Endometrium (tissue), 2 donors: ENCODE measurements around the gene PAQR6.
A peak's percentile ranks its signal among the peaks of the same experiment; 100 is the strongest.

Experiments used
- FAIRE-seq: peaks from 2 replicates; lab custom pipeline; 2012; peaks lifted over from hg19 to GRCh38; lab: Jason Lieb, UNC
- donor health status: control.
- donor health status: control.

PAQR6 gene, protein sequence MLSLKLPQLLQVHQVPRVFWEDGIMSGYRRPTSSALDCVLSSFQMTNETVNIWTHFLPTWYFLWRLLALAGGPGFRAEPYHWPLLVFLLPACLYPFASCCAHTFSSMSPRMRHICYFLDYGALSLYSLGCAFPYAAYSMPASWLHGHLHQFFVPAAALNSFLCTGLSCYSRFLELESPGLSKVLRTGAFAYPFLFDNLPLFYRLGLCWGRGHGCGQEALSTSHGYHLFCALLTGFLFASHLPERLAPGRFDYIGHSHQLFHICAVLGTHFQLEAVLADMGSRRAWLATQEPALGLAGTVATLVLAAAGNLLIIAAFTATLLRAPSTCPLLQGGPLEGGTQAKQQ

DNA sequence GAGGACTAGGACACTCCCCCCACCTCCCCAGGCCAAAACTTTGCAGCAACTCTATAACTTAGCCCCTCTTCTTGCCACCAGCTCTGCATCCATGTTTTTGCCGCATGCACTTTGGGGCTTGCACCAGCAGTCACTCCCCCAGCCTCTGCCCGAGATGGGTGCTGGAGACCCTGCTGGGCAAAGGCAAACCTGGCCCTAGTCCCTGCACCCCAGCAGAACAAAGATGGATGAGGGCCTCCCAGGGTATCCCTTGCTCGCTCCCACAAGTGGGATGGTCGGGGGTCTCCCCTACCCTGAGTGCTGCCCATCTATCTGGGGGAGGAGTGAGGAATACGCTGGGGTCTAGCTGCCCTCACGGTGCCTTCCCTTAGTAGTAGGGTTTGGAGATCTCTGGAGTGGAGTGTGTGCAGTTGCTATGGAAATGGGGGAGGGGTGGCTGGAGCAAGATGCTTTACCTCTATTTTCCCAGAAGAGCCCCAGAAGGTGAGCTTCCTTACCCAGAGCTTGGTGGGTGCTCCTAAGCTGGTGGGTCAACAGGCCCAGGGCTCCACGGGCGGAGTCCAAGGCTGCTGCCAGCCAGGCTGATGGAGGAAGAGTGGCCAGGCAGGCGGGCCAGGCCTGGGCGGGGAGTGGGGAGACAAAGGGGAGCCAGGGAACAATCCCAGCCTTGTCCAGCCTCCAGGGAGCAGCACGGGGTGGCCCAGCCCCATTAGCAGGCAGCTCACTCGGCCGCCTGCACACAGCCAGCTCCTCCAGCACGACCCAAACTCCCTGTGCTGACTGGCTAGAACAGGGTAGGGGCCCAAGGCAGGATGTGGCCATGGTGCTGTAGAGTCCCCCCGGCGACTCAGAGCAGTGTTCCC lies at the start of gene PAQR6:
Gene PAQR6, minus strand, starts transcription at position 597 of the 863 bp plus-strand sequence. CDS start 1,325 bp downstream, outside the sequence.
- FAIRE-seq, result no peak

DNA sequence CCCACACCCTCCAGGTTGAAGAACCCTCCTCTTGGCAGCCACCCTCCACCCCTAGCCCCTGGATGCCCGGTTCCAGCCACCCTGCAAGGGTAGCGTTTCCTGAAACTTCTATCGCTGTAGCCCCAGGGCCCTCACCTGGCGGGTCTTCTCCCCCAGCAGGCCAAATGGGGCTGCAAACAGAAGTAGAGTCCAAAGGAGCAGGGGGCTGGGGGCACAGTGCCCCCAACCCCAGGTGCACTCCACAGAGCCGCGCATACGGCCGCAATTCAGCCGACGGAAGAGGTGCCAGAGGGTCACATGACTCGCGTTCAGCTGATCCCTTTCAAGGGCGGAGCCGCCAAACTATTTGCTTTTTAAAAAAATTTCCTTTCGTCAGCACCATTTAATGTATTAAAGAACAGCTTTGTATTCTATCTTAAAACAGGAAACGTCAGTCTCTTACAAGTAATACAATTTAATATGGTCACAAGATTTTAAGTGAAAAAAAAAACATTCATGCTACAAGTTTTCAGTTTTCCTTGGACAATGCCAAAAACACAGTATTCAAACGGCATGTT lies 47.6 kb upstream of the PAQR6 start, which contains the start of gene GLMP:
Gene GLMP, minus strand, starts transcription at position 289 of the 557 bp plus-strand sequence. Its CDS starts 34 bp downstream, at position 255.
- peak; percentile 66 for FAIRE-seq

DNA sequence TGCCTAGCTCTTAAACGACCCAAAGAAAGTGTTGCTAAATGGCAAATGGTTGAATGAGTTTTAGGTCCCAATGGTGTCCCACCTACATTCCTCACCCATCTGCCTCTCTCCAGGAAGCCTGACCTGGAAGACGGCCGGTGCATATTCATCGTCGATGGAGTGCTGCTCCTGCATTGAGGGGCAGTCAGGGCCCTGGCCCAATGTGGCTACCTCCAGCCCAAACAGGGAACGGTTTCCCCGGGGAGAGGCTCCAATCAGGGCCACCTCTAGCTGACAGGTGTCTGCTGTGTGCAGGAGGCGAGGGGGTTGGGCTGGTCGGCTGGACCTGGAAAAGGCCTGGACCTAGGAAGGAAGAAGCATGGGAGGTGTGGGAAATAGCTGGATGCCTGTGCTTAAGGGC lies 46.0 kb upstream of the PAQR6 start:
- no peak for FAIRE-seq

DNA sequence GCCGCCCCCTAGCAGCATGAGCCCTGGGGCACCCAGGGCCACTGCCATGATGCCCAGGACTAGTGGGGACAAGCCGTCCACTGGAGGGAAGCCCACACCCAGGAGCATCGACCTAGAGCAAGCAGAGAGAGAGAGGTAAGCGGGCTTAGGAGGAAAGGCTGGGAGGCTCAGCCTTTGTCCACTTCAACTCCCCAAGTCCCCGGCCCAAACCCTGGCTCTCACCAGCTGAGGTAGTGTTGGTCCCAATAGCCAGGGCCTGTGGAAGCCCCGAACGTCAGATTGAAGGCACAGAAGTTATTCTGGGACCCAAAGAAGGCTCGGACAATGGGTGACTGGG lies 45.2 kb upstream of the PAQR6 start:
- no peak for FAIRE-seq

DNA sequence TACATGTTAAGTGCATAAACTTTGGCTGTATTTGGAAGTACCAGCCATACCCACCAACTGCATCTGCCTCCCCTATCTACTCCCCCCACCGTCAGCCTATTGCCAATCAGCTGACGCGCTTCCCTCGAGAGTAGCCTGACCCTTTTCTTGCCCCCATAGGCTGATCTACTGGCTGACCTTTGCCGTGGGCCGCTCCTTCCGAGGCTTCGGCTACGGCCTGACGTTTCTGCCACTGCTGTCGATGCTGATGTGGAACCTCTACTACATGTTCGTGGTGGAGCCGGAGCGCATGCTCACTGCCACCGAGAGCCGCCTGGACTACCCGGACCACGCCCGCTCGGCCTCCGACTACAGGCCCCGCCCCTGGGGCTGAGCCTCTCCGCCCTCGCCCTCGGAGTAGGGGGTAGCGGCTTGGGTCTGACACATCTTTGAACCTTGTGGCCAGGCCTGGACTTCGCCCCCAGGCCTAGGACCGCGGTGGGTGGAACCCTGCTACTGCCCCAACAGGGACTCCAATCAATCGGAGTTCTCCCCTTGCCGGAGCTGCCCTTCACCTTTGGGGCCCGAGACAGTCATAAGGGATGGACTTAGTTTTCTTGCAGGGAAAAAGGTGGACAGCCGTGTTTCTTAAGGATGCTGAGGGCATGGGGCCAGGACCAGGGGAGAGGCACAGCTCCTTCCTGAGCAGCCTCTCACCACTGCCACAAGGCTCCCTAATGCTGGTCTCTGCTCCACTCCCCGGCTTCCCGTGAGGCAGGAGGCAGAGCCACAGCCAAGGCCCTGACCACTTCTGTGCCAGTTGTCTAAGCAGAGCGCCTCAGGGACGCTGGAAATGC lies 43.6 kb upstream of the PAQR6 start:
- FAIRE-seq, result no peak

DNA sequence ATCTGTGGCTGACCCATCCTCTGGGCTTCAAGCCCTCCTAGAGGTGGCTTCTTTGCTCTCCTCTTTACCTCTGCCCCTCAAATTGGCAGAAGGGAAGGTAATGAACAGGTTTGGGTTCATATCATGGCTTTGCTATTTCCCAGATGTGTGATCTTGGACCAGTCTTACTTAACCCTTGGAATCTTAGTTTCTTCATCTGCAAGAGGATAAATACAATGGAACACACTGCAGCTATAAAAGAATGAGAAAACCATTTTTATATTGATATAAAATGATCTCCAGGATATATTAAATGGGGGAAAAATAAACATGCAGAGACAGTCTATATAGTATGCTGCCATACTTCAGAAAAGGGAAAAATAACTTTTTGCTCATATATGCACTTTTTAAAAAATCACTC lies 42.0 kb upstream of the PAQR6 start:
- no peak for FAIRE-seq

DNA sequence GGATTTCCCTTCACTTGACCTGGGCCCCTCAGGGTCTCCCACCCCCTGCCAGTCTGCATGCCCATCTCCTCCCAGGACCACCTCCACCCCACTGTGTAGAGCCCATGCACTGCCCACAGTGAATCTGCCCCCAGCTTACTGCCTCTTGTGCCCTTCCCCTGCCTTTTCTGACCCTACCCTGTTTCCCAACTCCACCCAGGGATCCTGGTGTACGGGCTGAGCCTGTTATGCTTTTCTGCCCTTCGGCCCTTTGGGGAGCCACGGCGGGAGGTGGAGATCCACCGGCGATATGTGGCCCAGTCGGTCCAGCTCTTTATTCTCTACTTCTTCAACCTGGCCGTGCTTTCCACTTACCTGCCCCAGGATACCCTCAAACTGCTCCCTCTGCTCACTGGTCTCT lies 38.2 kb upstream of the PAQR6 start:
- no peak for FAIRE-seq

DNA sequence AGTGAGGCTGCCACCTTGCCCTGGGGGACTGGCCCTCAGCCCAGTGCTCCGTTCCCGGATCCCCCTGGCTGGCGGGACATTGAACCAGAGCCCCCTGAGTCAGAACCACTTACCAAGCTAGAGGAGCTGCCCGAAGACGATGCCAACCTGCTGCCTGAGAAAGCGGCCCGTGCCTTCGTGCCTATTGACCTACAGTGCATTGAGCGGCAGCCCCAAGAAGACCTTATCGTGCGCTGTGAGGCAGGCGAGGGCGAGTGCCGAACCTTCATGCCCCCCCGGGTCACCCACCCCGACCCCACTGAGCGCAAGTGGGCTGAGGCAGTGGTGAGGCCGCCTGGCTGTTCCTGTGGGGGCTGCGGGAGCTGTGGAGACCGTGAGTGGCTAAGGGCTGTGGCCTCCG lies 37.6 kb upstream of the PAQR6 start:
- no peak for FAIRE-seq

DNA sequence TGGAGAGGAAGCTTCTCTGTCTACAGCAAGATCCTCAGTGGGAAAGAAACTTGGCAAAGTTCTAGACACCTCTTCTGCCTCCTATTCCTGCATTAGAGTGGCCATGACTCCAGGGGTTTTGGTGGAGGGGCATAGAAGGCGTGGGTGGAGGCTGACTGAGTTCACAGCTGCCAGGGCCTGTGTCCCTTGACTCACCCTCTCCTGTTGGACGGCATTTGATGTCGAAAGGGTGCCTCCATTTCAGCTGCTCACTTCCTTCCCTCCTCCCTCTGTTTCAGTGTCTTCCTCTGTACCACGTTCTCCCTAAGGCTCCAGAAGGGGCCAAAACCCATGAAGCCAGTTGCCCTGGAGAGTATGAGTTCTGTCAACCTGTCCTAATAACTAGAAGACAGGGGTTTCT lies 36.9 kb upstream of the PAQR6 start:
- no peak for FAIRE-seq

DNA sequence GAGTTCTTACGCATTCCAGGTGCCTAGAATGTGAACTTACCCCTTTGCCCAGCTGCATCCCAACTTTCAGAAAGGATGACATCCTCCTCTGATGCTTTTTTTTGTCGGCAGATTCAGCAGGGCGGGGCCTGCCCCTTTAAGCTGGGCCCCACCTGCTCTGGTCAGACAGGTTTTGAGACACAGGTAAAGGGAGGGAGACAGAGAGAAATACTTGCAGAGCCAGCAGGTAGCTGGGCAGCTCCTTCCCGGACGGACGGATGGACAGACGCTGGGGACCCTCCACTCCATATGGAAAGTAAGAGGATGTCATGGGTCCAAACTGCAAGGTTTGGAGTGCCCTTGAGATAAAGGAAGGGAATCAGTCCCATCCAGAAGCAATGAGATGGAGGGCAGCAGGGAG lies 36.3 kb upstream of the PAQR6 start, which contains the start of gene TMEM79:
Gene TMEM79, plus strand, starts transcription at position 214 of the 400 bp plus-strand sequence. CDS start 902 bp downstream, outside the sequence.
- no peak for FAIRE-seq

DNA sequence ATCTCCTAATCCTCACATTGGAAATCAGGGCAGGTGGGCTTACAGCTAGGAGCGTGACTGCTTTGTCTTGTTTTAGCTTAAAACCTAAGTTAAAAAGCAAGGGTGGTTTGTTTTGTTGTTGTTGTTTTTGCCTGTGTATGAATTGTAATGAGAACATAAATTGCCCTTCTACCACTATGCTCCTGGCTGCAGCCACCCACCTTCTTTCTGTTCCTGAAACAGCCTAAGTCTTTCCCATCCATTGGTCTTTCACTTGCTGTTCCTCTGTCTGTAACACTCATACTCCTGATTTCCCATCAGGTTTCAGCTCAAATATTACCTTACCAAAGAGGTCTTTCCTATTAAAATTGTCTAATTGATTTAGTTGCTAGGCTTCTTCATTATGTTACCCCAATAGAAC lies 35.7 kb upstream of the PAQR6 start:
- FAIRE-seq, result no peak

DNA sequence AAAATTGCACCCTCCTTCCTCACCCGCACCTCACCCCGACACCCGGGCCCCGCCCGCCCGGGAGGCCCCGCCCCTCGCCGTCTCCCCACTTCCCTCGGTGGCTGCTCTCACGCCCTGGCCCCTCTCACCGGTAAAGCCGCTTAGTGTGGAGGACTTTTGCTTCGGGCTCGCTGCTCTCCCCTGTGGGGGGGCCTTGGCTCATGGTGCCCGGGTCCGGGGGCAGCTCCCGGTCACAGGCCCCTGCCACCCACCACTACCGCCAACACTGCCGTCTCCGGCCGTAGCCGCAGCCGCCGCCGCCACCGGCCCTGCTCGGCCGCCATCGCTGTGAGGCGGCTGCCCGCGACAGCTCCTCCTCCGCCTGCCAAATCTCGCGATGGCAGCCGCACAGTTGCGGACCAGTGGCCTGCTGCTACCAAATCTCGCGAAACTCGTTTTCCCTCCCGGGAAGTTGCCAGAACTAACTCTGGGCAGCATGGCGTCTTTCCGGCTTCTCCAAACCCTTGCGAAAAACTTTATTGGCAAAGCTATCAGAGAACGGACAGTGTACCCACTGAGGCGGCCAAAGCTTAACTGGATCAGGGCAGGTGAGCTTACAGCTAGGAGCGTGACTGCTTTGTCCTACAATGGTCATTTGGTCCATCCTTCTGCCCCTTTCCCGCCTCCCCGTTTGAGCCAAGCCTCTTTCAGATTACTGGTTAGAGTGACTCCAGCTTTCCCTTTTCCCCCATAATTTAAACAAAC lies 34.8 kb upstream of the PAQR6 start, which contains the start of gene SMG5:
Gene SMG5, minus strand, starts transcription at position 347 of the 744 bp plus-strand sequence. Its CDS starts 145 bp downstream, at position 202.
- peak; percentile 59 for FAIRE-seq

DNA sequence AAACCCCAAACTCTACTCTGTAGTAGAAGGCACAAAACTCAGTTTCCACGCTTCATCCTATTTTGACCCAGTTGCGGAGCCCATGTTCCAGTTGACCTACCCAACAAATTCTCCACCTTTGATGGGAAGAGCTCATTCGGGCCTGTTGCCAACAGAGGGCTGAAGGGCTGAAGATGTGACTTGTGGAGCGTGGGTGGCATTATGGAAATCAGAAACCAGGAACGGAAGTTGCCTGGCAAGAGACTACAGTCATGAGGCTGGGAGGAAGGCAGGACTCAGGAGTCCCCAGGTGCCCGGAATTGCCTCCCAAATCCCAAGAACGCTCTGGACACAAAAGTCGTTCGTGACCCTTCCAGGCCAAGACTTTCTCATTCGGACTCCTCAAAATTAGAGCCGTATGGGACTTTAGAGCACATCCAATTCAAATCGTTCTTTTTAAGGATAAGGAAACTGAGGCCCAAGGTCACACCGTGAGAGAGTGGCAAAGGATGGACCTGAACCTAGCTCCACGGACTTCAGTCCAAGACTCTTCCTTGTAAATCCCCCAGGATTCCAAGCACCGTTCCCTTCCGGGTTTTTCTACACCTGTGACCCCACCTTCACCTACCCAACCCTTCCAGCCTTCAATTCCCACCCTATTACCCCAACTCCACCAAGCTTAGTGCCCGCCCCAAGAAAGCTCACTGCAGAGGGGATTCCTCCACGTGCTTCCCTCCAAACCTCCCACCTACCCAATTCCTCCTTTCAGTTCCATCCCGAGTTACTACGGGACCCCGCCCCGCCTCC lies 34.0 kb upstream of the PAQR6 start:
- no peak for FAIRE-seq

DNA sequence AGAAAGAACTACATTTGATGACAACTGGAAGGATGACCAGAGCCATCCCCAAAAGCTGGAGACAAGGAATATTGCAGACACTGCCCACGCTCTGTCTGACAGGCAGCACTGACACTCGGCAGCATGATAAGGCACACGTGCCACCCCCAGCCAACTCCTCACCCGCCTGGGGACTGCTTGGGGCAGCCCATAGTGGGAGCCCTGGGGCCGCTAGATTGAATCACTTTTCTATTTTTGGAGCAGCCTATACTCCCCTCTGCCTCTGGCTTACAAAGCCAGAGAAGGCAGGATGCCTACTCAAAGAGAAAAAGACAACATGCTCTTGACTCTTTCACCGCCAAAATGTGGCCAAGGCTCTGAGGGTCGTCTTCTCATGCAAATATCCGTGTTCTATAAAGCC lies 33.4 kb upstream of the PAQR6 start:
- FAIRE-seq, result no peak

DNA sequence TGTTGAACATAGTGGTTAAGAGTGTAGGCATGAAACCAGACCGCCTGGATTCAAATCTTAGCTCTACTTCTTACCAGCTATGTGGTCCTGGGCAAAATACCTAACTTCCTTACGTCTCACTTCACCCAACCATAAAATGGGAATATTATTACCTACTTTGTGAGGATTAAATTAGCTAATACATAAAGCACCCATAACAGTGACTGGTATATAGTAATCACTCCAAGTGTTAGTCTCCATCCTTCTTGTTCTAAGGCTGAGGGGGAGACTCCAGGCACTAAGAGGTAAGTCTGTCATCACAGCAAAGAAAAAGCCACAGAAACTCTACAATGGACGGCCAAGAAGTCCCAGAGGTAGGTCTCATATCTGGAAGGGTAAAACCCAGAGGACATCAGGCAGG lies 32.0 kb upstream of the PAQR6 start:
- no peak for FAIRE-seq

DNA sequence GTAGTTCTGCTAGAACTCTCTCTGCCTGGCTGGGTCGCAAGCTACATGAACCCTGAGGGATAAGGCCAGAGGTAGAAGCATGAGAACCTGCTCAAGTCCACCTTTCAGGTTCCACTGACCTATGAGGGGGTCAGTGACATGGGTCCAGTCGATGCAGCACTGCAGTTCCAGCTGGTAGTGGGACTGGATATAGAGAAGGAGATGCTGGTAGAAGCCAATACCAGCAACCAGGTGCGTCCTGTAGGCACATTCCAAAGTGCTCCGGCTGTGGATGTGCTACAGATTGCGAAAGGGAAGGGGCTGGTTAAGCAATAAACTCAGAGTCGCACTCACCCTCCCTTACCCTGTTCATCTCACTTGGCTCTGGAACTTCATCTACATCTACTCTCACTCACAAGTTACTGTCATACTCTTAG lies 29.1 kb upstream of the PAQR6 start:
- no peak for FAIRE-seq

DNA sequence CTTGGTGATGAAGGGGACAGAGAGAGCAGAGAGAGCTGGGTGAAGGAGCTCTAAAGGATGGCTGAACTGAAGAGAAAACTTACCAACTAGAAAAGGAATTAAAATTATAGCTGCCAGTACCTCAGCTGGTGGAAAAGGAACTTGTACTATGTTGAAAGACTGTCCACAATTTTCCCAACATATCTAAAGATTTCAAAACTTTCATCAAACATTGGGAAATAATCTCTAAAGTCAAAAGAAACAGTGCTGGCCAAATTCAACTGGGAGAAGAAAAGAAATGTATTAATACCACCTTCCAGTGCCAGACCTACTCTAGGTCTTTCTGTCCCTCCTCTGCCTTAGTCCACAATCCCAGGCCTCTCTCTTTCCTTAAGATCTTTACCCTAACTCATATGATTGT lies 28.7 kb upstream of the PAQR6 start:
- FAIRE-seq, result no peak

DNA sequence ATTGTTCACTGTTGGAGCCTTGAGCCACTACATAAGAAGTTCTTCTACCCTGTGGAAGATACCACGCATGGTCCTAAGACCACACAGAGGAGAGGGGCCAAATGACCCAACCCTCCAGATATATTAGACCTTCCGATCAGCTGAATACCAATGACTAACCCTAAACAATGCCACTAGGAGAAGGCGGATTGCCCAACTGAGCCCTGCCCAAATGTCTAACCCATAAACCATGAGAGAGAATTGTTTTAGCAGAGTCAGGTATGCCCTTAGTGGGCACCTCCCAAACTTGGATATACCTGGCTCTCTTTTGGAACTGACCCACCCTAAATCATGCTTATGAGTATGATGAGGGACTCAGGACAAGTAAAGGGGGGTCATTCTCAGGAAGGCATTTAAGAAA lies 22.5 kb upstream of the PAQR6 start:
- FAIRE-seq, result no peak

DNA sequence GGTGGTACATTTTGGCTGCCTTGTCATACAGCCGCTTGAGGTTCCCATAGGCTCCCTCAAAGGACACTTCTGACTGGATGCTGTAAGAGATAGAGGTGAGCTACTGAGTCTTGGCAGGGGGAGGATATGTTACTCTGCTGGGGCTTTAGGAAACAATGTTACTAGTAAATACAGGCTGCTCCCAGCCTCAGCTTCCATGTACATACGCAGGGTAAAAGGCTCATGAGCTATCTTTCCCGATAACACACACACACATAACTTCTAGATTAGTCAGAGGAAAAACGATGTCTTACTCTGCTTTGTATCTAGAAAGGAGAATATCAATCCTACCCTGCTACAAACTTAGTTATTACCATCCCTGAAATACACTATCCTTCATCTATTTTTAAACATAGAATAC lies 20.5 kb upstream of the PAQR6 start:
- FAIRE-seq, result no peak

DNA sequence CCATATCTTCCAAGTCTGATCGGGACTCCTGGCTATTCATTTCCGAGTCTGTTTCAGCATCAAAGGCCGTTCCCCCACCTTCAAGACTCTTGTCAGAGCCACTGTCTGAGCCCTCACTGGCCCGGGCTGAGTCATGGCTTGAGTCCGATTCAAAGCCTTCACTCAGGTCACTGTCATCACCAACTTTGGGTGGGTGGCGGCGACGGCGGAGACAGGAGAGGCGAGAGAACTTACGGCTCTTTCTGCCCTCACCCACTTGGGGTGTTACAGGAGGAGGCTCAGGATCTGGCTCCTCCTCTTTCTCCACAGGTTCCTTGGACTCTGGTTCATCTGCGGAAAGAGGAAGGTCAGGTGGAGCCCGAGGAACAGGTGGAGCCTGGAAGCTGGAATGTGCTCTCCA lies 18.2 kb upstream of the PAQR6 start:
- no peak for FAIRE-seq
